ENCODE measurements around the gene TXNDC2. TPM values are rescaled to one million over a fixed set of nuclear protein-coding genes. Genes with fewer than 3 reads are reported as not detected.

The TXNDC2 gene
- total RNA-seq, 1 experiment from 2014 or later: 0.28 TPM

- Histone ChIP-seq H3T11ph (ENCODE audit: low read length) (no peak overlapping the region), H4K20me1 (ENCODE audit: control insufficient read depth, insufficient read depth, insufficient read length) (no peaks in the 10 kb centered on the region), H3K23me2 (ENCODE audit: insufficient read length, low read depth, low read length, poor library complexity, severe bottlenecking) (no peaks in the 10 kb centered on the region), H2BK120ac (ENCODE audit: low read depth, low read length, poor library complexity, severe bottlenecking) (no peak overlapping the region), H3K14ac (ENCODE audit: insufficient read depth, low read length) (no peak overlapping the region), H3K9me3 (ENCODE audit: control insufficient read depth, low read depth, low read length) (no peaks in the 10 kb centered on the region), H3K4me1 (ENCODE audit: insufficient read depth, low read length) (no peaks in the 10 kb centered on the region), H2AFZ (ENCODE audit: low read length) (no peak overlapping the region), H3K9ac (ENCODE audit: extremely low read depth, insufficient read length, low read length) (no peak overlapping the region), H3K18ac (ENCODE audit: insufficient read length, low read depth, low read length) (no peak overlapping the region), H4K91ac (ENCODE audit: insufficient read length, low read depth, low read length) (no peak overlapping the region), H4K8ac (replicated peaks; ENCODE audit: insufficient read length, low read depth, low read length) (no peak overlapping the region), H3K4ac (ENCODE audit: low read depth, low read length) (no peak overlapping the region), H2AK5ac (ENCODE audit: insufficient read length, low read length) (no peak overlapping the region), H2BK12ac (ENCODE audit: insufficient read length, low read depth, low read length) (no peak overlapping the region), H2BK5ac (ENCODE audit: insufficient read length, low read length) (no peak overlapping the region), H3K27ac (ENCODE audit: insufficient read length, low read depth, low read length) (no peak overlapping the region), H2BK15ac (ENCODE audit: low read depth, low read length) (no peak overlapping the region), H3K4me2 (ENCODE audit: insufficient read depth, insufficient read length, low read length) (no peak overlapping the region), H3K27me3 (ENCODE audit: insufficient read depth, low read length) (no peaks in the 10 kb centered on the region), H4K5ac (ENCODE audit: insufficient read length, low read depth, low read length) (no peak overlapping the region), H2BK20ac (ENCODE audit: low read depth, low read length, poor library complexity, severe bottlenecking) (no peak overlapping the region), H3K23ac (ENCODE audit: insufficient read length, low read depth, low read length) (no peak overlapping the region), H3K79me2 (ENCODE audit: insufficient read depth, low read length) (no peaks in the 10 kb centered on the region), H3K56ac (ENCODE audit: insufficient read length, low read depth, low read length) (no peak overlapping the region), H3K79me1 (ENCODE audit: insufficient read depth, low read depth, low read length, poor library complexity, severe bottlenecking) (no peaks in the 10 kb centered on the region)
- Mint-ChIP-seq H3K36me3 (ENCODE audit: insufficient read depth in 1 of 3, low read depth in 3 of 3) (no peaks in the 10 kb centered on the region), H3K4me1 (peaks cover 5 to 7% of the 10 kb centered on the region in 2 experiments), H3K4me3 (no peak overlapping the region), H3K27ac (no peak overlapping the region), H3K27me3 (ENCODE audit: low read depth) (peaks cover 2% of the 10 kb centered on the region), H3K9me3 (peaks cover 0 to 3% of the 10 kb centered on the region in 2 experiments; a peak in 1 of 5 replicates)
- no peak for TF ChIP-seq CTCF (conservative IDR thresholded peaks at IDR 0.05)
- no CpG with 5 or more reads among the region's 4 CpGs for WGBS (ENCODE audit: extremely low coverage, insufficient read length, low lambda C conversion rate)
- DNase-seq: no peak
These were observed 22.1 kb downstream of the TXNDC2 start for GRCh38 chr18:9907867-9908266.

All from H9 (cell line).